HG03354 (cell line): ENCODE measurements around the gene PLXDC2.
"Not testable (repeated sequence)": the region's sequence is repeated elsewhere in the genome, so short reads cannot be mapped to it uniquely, and the experiment has no call there.

Experiments used
- ATAC-seq: cut with Tn5 transposase; IDR thresholded peaks from one replicate; pipeline ENCODE4 v1.9.1; 2021; ENCODE audit warnings: mild to moderate bottlenecking; ENCODE audit not compliant: unreplicated experiment, poor library complexity, severe bottlenecking

Gene PLXDC2

DNA sequence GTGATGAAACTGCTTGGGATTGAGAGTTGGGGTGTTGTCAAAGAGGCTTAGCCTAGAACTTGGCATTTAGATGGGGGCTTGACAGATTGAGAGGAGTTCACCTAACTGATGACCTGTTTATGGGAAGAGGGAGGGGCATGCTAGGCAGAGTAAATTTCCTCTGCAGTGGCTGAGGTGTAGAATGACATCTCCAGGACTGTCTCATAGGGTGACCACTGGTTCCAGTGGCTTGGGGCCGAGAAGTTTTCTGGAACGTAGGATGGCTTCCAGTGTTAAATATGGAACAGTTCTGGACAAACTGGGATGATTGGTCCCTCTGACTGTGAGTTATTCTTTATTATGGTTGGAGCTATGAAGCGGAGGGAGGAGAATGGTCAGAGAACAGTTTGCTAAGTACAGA lies 186.4 kb downstream of the PLXDC2 start:
- ATAC-seq, result no peak

GRCh38 chr10:20004087-20004523 lies 187.9 kb downstream of the PLXDC2 start:
- peak; percentile 60 for ATAC-seq

DNA sequence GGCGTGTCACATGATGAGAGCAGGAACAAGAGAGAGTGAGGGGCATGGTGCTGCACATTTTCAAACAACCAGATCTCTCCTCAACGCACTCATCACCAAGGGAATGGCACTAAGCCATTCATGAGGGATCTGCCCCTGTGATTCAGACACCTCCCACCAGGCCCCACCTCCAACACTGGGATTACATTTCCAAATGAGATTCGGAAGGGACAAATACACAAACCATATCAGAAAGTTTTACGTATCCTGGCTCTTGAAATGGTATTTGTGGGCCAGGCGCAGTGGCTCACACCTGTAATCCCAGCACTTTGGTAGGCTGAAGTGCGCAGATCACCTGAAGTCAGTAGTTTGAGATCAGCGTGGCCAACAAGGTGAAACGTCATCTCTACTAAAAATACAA lies 189.4 kb downstream of the PLXDC2 start:
- ATAC-seq, result no peak

DNA sequence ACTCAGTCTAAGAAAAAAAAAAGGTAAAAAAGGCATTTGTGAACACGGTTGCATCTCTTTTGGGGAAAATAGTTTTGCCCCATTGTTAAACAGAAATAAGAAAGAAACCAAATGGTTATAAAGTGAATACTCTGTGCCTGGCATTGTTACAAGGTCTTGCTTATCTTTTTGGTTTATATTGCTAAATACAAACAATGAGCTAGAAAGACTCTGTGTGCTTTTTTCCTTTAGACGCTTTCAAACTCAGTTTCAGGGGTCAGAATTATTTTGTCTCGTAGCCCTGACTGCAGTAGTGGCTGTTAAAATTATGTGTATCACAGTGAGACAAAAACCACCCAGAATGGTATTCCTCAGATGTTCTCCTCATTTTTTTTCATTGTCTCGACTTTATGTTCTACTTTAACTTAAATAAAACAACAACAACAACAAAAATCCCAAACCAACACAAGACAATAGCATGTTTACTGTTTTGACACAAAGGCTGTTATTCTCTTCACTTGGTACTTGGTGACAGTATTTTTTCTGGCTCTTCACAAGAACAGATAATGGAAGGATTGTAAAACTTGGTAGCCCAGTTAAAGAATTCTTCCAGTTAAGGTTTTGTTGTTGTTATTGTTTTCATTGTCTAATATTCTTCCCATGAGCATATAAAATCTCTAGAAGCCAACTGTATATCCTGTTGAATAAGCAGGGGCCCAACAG lies 190.1 kb downstream of the PLXDC2 start:
- no peak for ATAC-seq

DNA sequence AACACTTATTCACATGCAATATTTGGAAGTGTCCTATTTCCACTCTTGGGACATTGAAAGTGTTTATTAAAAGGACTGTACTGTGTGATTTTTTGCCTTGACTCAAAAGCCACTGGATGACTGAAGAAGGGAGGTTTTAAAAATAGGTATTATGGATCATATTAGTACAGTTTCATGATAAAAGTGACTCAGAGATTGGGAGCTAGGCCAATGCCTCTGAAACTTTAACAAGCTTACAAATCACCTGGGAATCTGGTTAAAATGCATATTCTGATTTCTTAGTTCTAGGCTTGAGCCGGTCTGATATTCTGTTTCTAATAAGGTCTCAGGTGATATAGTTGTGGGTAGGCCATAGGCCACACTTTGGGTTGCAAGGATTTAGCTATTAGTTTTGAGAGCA lies 191.2 kb downstream of the PLXDC2 start:
- no peak for ATAC-seq

GRCh38 chr10:20013991-20014750 lies 197.9 kb downstream of the PLXDC2 start:
- no peak for ATAC-seq

- ATAC-seq, result no peak
These were observed 201.7 kb downstream of the PLXDC2 start for GRCh38 chr10:20017961-20018360.

- ATAC-seq, result no peak
These were observed 204.4 kb downstream of the PLXDC2 start for GRCh38 chr10:20020677-20021076.

- no peak for ATAC-seq
These were observed 213.3 kb downstream of the PLXDC2 start for GRCh38 chr10:20029523-20029922.

GRCh38 chr10:20033476-20033875 lies 217.2 kb downstream of the PLXDC2 start:
- no peak for ATAC-seq

DNA sequence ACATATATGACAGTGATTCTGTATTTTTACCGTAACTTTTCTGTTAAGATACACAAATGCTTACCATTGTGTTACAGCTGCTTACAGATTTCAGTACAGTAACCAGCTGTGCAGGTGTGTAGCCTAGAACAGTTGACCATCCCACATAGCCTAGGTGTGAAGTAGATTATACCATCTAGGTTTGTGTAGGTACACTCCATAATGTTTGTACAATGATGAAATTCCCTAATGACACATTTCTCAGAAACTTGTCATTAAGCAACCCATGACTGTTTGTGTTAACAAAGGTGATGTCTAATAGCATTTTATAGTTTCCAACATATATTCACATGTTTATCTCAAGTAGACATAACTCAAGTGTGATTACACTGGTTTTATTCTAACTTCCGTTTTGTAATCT lies 218.5 kb downstream of the PLXDC2 start:
- no peak for ATAC-seq

- ATAC-seq, result no peak
These were observed 223.8 kb downstream of the PLXDC2 start for GRCh38 chr10:20040012-20040411.

GRCh38 chr10:20041931-20042330 lies 225.7 kb downstream of the PLXDC2 start:
- no peak for ATAC-seq

- ATAC-seq, result not testable (repeated sequence)
These were observed 228.9 kb downstream of the PLXDC2 start for GRCh38 chr10:20045100-20045499.

DNA sequence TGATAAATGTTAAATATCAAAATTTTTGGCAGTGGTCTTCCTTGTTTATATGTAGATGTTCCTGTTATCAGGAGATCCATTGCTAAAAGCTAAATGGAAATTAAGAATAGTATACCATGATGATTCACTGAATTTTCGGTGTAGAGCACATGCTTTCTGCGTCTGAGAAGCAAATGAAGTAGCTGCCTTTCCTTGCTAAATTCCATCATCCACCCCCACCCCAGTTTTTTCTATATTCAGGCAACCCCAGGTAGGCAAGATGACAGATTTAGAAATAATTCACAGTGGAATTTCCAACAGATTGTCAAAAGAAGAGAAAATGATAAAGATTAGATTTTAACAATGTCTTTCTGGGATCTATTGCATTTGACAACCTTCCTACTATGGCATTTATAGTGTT lies 231.9 kb downstream of the PLXDC2 start:
- no peak for ATAC-seq

DNA sequence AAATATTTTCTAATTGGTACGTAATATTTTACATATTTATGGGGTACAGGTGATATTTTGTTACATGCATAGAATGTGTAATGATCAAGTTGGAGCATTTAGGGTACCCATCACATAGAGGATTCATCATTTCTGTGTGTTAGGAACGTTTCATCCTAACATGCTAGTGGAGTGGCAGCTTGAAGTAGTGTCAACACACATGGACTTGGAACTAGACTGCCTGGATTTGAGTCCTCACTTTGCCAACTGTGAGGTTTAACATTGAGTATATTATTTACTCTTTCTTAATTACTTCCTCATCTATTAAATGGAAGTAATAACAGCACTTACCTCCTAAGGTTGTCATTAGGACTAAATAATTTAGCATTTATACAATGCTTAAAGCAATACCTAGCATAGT lies 241.9 kb downstream of the PLXDC2 start:
- no peak for ATAC-seq

DNA sequence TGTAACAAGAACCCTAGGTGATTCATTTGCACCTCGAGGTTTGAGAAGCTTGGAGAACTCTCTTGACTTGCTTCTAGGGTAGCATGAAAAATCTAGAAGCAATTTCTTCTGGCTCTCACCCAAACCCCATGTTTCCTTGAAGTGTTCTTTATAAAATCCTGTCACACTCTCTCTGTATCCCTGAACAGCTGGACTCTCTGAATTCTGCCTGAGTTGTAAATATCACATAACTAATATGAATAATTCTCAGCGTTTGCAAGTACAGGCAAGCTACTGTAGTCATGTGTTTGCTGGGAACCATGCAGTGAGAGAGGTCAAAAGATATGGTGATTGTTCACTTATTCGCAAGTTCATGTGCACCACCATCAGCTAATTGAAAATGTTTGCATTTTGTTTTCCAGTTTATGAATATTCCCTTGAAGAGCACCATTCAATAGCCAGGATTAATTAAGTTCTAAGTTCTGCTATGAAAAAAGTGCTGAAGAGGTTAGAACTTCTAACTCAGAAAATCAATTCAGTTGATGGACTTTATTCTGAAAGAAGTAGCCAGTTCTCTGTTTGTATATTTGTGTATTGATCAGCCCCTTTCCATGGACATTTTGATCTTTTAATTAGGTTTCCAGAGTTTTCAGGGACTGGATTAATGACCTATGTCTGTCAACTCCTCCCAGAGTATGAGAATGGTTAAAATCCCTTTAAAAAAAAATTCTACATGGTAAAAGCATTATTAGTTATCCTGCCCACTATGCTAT lies 243.0 kb downstream of the PLXDC2 start:
- no peak for ATAC-seq

DNA sequence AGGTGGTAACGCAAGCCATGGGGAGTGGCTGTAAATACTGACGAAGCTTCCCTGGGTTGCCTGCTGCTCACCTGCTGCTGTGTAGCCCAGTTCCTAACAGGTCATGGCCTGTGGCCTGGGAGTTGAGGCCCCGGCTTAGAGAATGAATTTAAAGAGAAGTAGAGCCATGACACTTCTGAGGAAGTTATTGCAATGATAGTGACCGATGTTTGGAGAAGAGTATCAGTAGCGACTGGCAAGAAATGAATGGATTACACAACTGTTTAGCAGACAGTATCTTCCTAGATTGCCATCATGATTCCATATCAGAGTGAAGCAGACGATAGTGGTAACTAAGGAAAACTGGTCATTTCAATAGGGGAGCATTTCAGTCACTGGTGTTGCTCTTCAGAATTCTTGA lies 249.6 kb downstream of the PLXDC2 start:
- no peak for ATAC-seq

GRCh38 chr10:20073167-20073566 lies 256.9 kb downstream of the PLXDC2 start:
- no peak for ATAC-seq

- ATAC-seq, result no peak
These were observed 259.5 kb downstream of the PLXDC2 start for GRCh38 chr10:20075713-20076112.

GRCh38 chr10:20084451-20084850 lies 268.2 kb downstream of the PLXDC2 start:
- no peak for ATAC-seq
